GM12878 (cell line): ENCODE results near the gene TRIM37. TPM values are rescaled to one million over a fixed set of nuclear protein-coding genes. Genes with fewer than 3 reads are reported as not detected.

ENCODE experiments used
- CHD2 ChIP-seq: IDR thresholded peaks from 2 replicates; pipeline ENCODE4 v1.6.1; 2011; ENCODE audit warnings: low read depth, low read length, improper control_type of control experiment, borderline replicate concordance
- DPF2 ChIP-seq: fragments of 450-650 bp; IDR thresholded peaks from 2 replicates; pipeline ENCODE4 v1.6.1; 2017; ENCODE audit warnings: mild to moderate bottlenecking
- EED ChIP-seq: sonication (generic); IDR thresholded peaks from 2 replicates; pipeline ENCODE4 v1.6.1; 2016; ENCODE audit warnings: antibody characterized with exemption, low read depth
- ETV6 ChIP-seq, 2 experiments: fragments of 450-650 bp in 1 of 2; IDR thresholded peaks in 1 of 2; conservative IDR thresholded peaks in 1 of 2; 2 replicates each; pipeline ENCODE4 v1.6.1; 2014; ENCODE audit warnings: antibody characterized with exemption in 1 of 2, borderline replicate concordance in 1 of 2, low read depth in 1 of 2, mild to moderate bottlenecking in 1 of 2, moderate library complexity in 1 of 2
- EZH2 ChIP-seq: IDR thresholded peaks from 2 replicates; pipeline ENCODE4 v1.6.1; 2012; ENCODE audit warnings: low read depth, mild to moderate bottlenecking, control low read depth, inconsistent platforms, low read length, borderline replicate concordance; ENCODE audit not compliant: control insufficient read depth
- FOS ChIP-seq: IDR thresholded peaks from 3 replicates; pipeline ENCODE4 v1.6.1; 2011; ENCODE audit warnings: borderline replicate concordance; ENCODE audit not compliant: insufficient read length; ENCODE audit errors: extremely low read depth
- FOXM1 ChIP-seq: IDR thresholded peaks from 2 replicates; pipeline ENCODE4 v1.6.1; 2012; ENCODE audit warnings: low read depth, mild to moderate bottlenecking, inconsistent platforms, low read length, moderate library complexity
- KLF5 ChIP-seq: fragments of 450-650 bp; IDR thresholded peaks from 2 replicates; pipeline ENCODE4 v1.6.1; 2014; ENCODE audit warnings: mild to moderate bottlenecking; ENCODE audit not compliant: partially characterized antibody
- MEF2A ChIP-seq: IDR thresholded peaks from 2 replicates; pipeline ENCODE4 v1.6.1; 2011; ENCODE audit warnings: low read depth, mild to moderate bottlenecking, low read length, moderate library complexity; ENCODE audit not compliant: insufficient read depth
- MYC ChIP-seq: IDR thresholded peaks from 2 replicates; pipeline ENCODE4 v1.6.1; 2011; ENCODE audit warnings: mild to moderate bottlenecking, low read length, moderate library complexity, inconsistent platforms; ENCODE audit not compliant: insufficient read depth, insufficient replicate concordance, insufficient read length, severe bottlenecking
- NFIC ChIP-seq: IDR thresholded peaks from 2 replicates; pipeline ENCODE4 v1.6.1; 2012; ENCODE audit warnings: low read depth, mild to moderate bottlenecking, inconsistent platforms, low read length, moderate library complexity
- NR2C1 ChIP-seq: fragments of 450-650 bp; IDR thresholded peaks from 2 replicates; pipeline ENCODE4 v1.6.1; 2017; ENCODE audit warnings: antibody characterized with exemption, mild to moderate bottlenecking, moderate library complexity
- NRF1 ChIP-seq: conservative IDR thresholded peaks from 2 replicates; pipeline ENCODE4 v1.6.1; 2011; ENCODE audit warnings: mild to moderate bottlenecking, low read depth, low read length, improper control_type of control experiment
- PAX5 ChIP-seq: IDR thresholded peaks from 2 replicates; pipeline ENCODE4 v1.6.1; 2011; ENCODE audit warnings: low read depth, low read length, borderline replicate concordance
- POLR2AphosphoS5 ChIP-seq: IDR thresholded peaks from 2 replicates; pipeline ENCODE4 v1.6.1; 2011; ENCODE audit warnings: mild to moderate bottlenecking, low read length, inconsistent platforms
- RELA ChIP-seq: fragments of 450-650 bp; IDR thresholded peaks from 2 replicates; pipeline ENCODE4 v1.8.0; 2014; ENCODE audit warnings: borderline replicate concordance; ENCODE audit not compliant: partially characterized antibody
- SREBF1 ChIP-seq: IDR thresholded peaks from 2 replicates; pipeline ENCODE4 v1.6.1; 2012; ENCODE audit warnings: mild to moderate bottlenecking, low read length
- SREBF2 ChIP-seq: IDR thresholded peaks from 2 replicates; pipeline ENCODE4 v1.6.1; 2012; ENCODE audit warnings: mild to moderate bottlenecking, low read length
- TARDBP ChIP-seq: IDR thresholded peaks from 2 replicates; pipeline ENCODE4 v1.6.1; 2016; ENCODE audit warnings: borderline replicate concordance
- YY1 ChIP-seq: IDR thresholded peaks from 2 replicates; pipeline ENCODE4 v1.6.1; 2011; ENCODE audit warnings: low read depth, mild to moderate bottlenecking, low read length
- ZNF207 ChIP-seq: fragments of 450-650 bp; IDR thresholded peaks from 2 replicates; pipeline ENCODE4 v1.6.1; 2014; ENCODE audit warnings: antibody characterized with exemption, mild to moderate bottlenecking, borderline replicate concordance
- ZNF384 ChIP-seq: IDR thresholded peaks from 2 replicates; pipeline ENCODE4 v1.6.1; 2012; ENCODE audit warnings: low read depth, mild to moderate bottlenecking, low read length, improper control_type of control experiment, borderline replicate concordance
- ZZZ3 ChIP-seq: IDR thresholded peaks from 2 replicates; pipeline ENCODE4 v1.6.1; 2011; ENCODE audit warnings: low read depth; ENCODE audit not compliant: control insufficient read depth, insufficient read length
- polyA plus RNA-seq, 11 experiments: library from polyadenylated mRNA; depleted of rRNA in 4 of 11; unstranded in 6 of 11; stranded (reverse) in 5 of 11; fragments of >200 nt; fragmentation: Nextera tagmentation in 4 of 11; fragmentation: Illumina TruSeq in 1 of 11; extraction: Ambion mirVana in 4 of 11; extraction: Trizol in 1 of 11; gene quantifications; 1 replicate in 1 of 11; 2 replicates in 10 of 11; pipeline versions ENCODE4 v1.2.1 to v1.2.3, GENCODE V29; 2011 to 2016; ENCODE audit warnings: inconsistent platforms in 2 of 11, missing spikeins in 2 of 11, low read depth in 1 of 11
- total RNA-seq, 4 experiments: library from RNA; depleted of rRNA in 3 of 4; stranded (reverse); fragments of >200 nt in 3 of 4; fragmentation: Illumina TruSeq in 1 of 4; extraction: Trizol in 1 of 4; gene quantifications; 2 replicates each; pipeline versions ENCODE4 v1.2.1 to v1.2.3, GENCODE V29; 2013 to 2021
- TF ChIP-seq, protein P1 (sequence below): IDR thresholded peaks from 2 replicates; pipeline ENCODE4 v1.6.1; 2012; ENCODE audit warnings: mild to moderate bottlenecking, low read depth, low read length
- TF ChIP-seq, protein P2 (sequence below): IDR thresholded peaks from 2 replicates; pipeline ENCODE4 v1.6.1; 2011; ENCODE audit warnings: mild to moderate bottlenecking, low read depth, low read length, moderate library complexity; ENCODE audit not compliant: insufficient replicate concordance

The TRIM37 gene
- total and polyA plus RNA-seq, 10 of the 15 experiments (the other 5 are each of a cell fraction or from before 2014, with no cell fraction given), result 4.8 to 20.6 (median 18.1) TPM

DNA sequence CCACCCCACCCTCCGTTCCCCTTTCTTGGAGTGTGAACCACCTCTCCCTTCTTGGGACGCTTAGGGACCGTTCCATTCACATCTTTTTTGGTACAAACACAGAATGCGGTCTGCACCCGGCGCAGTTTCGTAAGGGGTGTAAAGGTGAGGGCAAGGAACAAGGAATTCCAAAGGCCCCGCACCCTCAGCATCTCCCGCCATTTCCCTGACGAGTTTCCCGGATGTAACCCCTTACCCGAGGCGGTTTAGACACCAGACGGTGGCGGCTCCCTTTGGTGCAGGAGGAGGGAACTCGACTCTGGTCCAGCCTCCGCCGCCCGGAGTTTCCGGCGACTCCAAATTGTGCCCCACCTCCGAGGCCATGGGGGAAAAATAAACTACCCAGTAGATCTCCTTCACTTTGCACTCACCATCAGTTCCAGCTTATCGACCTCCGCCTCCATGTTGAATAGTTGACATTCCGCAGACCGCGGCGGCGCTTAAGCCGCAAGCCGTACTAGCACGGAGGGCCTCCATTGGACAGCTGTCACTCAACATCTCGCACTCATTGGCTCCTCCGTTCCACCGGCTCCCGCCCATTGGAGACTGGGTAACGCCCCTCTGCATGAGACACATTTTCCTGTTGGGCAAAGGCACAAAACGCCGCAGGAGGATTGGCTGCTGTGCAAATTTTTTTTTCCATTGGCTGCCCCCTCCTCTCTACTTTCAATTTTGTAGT, 48.2 kb upstream of the TRIM37 start, which contains the start of gene SKA2 (continued):
- TF ChIP-seq, protein P1, sequence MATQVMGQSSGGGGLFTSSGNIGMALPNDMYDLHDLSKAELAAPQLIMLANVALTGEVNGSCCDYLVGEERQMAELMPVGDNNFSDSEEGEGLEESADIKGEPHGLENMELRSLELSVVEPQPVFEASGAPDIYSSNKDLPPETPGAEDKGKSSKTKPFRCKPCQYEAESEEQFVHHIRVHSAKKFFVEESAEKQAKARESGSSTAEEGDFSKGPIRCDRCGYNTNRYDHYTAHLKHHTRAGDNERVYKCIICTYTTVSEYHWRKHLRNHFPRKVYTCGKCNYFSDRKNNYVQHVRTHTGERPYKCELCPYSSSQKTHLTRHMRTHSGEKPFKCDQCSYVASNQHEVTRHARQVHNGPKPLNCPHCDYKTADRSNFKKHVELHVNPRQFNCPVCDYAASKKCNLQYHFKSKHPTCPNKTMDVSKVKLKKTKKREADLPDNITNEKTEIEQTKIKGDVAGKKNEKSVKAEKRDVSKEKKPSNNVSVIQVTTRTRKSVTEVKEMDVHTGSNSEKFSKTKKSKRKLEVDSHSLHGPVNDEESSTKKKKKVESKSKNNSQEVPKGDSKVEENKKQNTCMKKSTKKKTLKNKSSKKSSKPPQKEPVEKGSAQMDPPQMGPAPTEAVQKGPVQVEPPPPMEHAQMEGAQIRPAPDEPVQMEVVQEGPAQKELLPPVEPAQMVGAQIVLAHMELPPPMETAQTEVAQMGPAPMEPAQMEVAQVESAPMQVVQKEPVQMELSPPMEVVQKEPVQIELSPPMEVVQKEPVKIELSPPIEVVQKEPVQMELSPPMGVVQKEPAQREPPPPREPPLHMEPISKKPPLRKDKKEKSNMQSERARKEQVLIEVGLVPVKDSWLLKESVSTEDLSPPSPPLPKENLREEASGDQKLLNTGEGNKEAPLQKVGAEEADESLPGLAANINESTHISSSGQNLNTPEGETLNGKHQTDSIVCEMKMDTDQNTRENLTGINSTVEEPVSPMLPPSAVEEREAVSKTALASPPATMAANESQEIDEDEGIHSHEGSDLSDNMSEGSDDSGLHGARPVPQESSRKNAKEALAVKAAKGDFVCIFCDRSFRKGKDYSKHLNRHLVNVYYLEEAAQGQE, result no peak
- TF ChIP-seq ZNF207 (peak; percentile 83; the same call in 1 of the 2 replicates), EED (peak; percentile 48; the same call in 1 of the 2 replicates), RELA (no peak), ZZZ3 (no peak), KLF5 (peak; percentile 47), ETV6 (conservative IDR thresholded peaks at IDR 0.05 in 1 of 2, IDR thresholded peaks at IDR 0.05 in 1 of 2; ENCODE audit: borderline replicate concordance in 1 of 2, low read depth in 1 of 2) (no peak; a peak in 1 of 4 replicates), YY1 (peak; percentile 93), ZNF384 (peak; percentile 91), CHD2 (peak; percentile 96), TARDBP (peak; percentile 63; the same call in 1 of the 2 replicates), POLR2AphosphoS5 (no peak; the same call in none of the 2 replicates), FOS (peak; percentile 98), EZH2 (peak; percentile 91; the same call in 1 of the 2 replicates), NFIC (peak; percentile 54; the same call in 1 of the 2 replicates), PAX5 (0 out of 2 replicates have a peak, but pooled peaks have one; percentile 7), NR2C1 (0 out of 2 replicates have a peak, but pooled peaks have one; percentile 3), MYC (no peak), NRF1 (no peak), MEF2A (no peak), DPF2 (peak; percentile 52; the same call in 1 of the 2 replicates), FOXM1 (peak; percentile 77; the same call in 1 of the 2 replicates), SREBF1 (no peak), SREBF2 (peak; percentile 81)
- TF ChIP-seq, protein P2, sequence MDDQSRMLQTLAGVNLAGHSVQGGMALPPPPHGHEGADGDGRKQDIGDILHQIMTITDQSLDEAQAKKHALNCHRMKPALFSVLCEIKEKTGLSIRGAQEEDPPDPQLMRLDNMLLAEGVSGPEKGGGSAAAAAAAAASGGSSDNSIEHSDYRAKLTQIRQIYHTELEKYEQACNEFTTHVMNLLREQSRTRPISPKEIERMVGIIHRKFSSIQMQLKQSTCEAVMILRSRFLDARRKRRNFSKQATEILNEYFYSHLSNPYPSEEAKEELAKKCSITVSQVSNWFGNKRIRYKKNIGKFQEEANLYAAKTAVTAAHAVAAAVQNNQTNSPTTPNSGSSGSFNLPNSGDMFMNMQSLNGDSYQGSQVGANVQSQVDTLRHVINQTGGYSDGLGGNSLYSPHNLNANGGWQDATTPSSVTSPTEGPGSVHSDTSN, result peak; percentile 92
